Heart left ventricle (tissue), 16 donors: Measurements from ENCODE around the gene NRDC. TPM values are rescaled to one million over a fixed set of nuclear protein-coding genes. Genes with fewer than 3 reads are reported as not detected.

Source experiments
- ATAC-seq, 4 donors: fragments of 200-7000 bp; cut with Tn5 transposase; one replicate each; pipeline ENCODE4 v1.9.1; 2020 to 2022; ENCODE audit warnings: moderate library complexity in 4 of 4, mild to moderate bottlenecking in 3 of 4, moderate number of reproducible peaks in 1 of 4
- DNase-seq, 5 donors: peaks; one replicate each; pipeline ENCODE4 v3.0.0-alpha.2; 2020
- H3K27ac ChIP-seq, 12 donors: fragments of 200-600 bp; sonication (generic) in 4 of 12; one replicate each; pipeline versions ENCODE4 v1.5.0 to v1.8.0; 2016 to 2022; ENCODE audit warnings: mild to moderate bottlenecking in 2 of 12
- H3K27me3 ChIP-seq, 9 donors: fragments of 200-600 bp; sonication (generic) in 2 of 9; one replicate each; pipeline versions ENCODE4 v1.5.1 to v1.8.0; 2016 to 2022; ENCODE audit warnings: mild to moderate bottlenecking in 3 of 9
- H3K36me3 ChIP-seq, 9 donors: fragments of 200-600 bp; sonication (generic) in 2 of 9; one replicate each; pipeline versions ENCODE4 v1.5.0 to v1.8.0; 2018 to 2022; ENCODE audit warnings: mild to moderate bottlenecking in 2 of 9
- H3K4me1 ChIP-seq, 12 donors: fragments of 200-600 bp; sonication (generic) in 4 of 12; one replicate each; pipeline versions ENCODE4 v1.5.0 to v1.8.0; 2016 to 2022; ENCODE audit warnings: mild to moderate bottlenecking in 3 of 12
- H3K4me3 ChIP-seq, 12 donors: fragments of 200-600 bp; sonication (generic) in 4 of 12; one replicate each; pipeline versions ENCODE4 v1.5.0 to v1.8.0; 2017 to 2022; ENCODE audit warnings: mild to moderate bottlenecking in 9 of 12, moderate library complexity in 4 of 12
- H3K9me3 ChIP-seq, 12 donors: fragments of 200-600 bp; sonication (generic) in 4 of 12; one replicate each; pipeline versions ENCODE4 v1.5.0 to v1.8.0; 2016 to 2022; ENCODE audit warnings: mild to moderate bottlenecking in 1 of 12
- CTCF ChIP-seq, 12 donors: fragments of 200-600 bp; sonication (generic) in 4 of 12; IDR thresholded peaks; one replicate each; pipeline versions ENCODE4 v1.5.0 to v1.8.0; 2018 to 2022; ENCODE audit warnings: antibody characterized with exemption in 12 of 12, mild to moderate bottlenecking in 5 of 12
- POLR2A ChIP-seq, 2 donors: fragments of 450-650 bp; IDR thresholded peaks; one replicate each; pipeline ENCODE4 v1.6.1; 2017; ENCODE audit warnings: antibody characterized with exemption in 2 of 2, mild to moderate bottlenecking in 2 of 2, moderate library complexity in 2 of 2
- WGBS, 4 donors: extraction: QIAGEN DNeasy Blood & Tissue Kit in 2 of 4; methylation state at CpG; one replicate each; pipeline versions ENCODE4 v1.1.5 to v1.1.7; 2013 to 2018; 5-methylcytosine and 5-hydroxymethylcytosine counted together
- intact Hi-C, 10 donors: fragments of 100-400 bp; cut with DNase I; formaldehyde crosslinking; loops; one replicate each; pipeline versions ENCODE4 v1.11.1 to v1.14.2; 2022
- polyA plus RNA-seq, 2 donors: library from polyadenylated mRNA; stranded (reverse); fragments of 200-250 nt; gene quantifications; one replicate each; pipeline ENCODE4 v1.2.3, GENCODE V29; 2013
- total RNA-seq, 9 donors: library from RNA; depleted of rRNA in 2 of 9; stranded (reverse); fragments of >200 nt in 2 of 9; fragmentation: NEBNext Ultra II Directional in 3 of 9; extraction: Animal tissue kit (Norgen Biotek cat#: 25700) in 3 of 9; gene quantifications; one replicate each; pipeline versions ENCODE4 v1.1.0 to v1.2.4, GENCODE V29; 2016 to 2023
- donor health status: ischemic (EF 13 %, LVEDD 7.1; RV severe dilation, severe dysfunction).
- donor health status: healthy with polysubstance abuse.
- donor health status: DM: no; HTN: yes; CAD: no.
- donor health status: DM: no; HTN: no; CAD: no.
- donor health status: ischemic (EF 25% LVEDD 6.9; RV normal size, moderate dysfunction).
- donor health status: ischemic (EF 25% LVEDD 5.7; RV mildly dilated, moderate dysfunction).
- donor health status: healthy.
- donor health status: DM: yes; HTN: yes; CAD: no.
- donor health status: ischemic (EF 35%, LVEDD 5.7; RV mildly dilated, moderate dysfunction).
- donor health status: nonischemic (EF 11% LVEDD 7.7; RV severe dilation, severe dysfunction).
- donor health status: DM: yes; HTN: yes; CAD: no.
- donor health status: PGD.
- donor health status: ischemic (EF 29% LVEDD 5.4; RV normal size, mild dysfunction).
- donor health status: nonischemic (EF 23%, LVEDD 6.1; RV moderate dilation, normal function).

NRDC gene
- total and polyA plus RNA-seq, 11 donors, result 89.4 to 152 (median 124) TPM

- no peak for DNase-seq
- peaks cover 0 to 34% (median 7%) of the 10 kb centered on the region in 9 donors for H3K27me3 ChIP-seq
Measured at GRCh38 chr1:51910221-51911000, 31.9 kb upstream of the NRDC start.

GRCh38 chr1:51908499-51908898, 30.0 kb upstream of the NRDC start:
- Histone ChIP-seq H3K4me1 (no peaks in the 10 kb centered on the region), H3K27ac (no peak overlapping the region), H3K27me3 (peaks cover 0 to 35% (median 7%) of the 10 kb centered on the region in 9 donors), H3K9me3 (no peaks in the 10 kb centered on the region), H3K36me3 (no peaks in the 10 kb centered on the region), H3K4me3 (no peak overlapping the region)
- TF ChIP-seq POLR2A (IDR thresholded peaks at IDR 0.05) (no peak), CTCF (IDR thresholded peaks at IDR 0.05) (no peak)
- intact Hi-C loops, result no loop called here
- DNase-seq (no peak), ATAC-seq (no peak)
- WGBS, 4 donors, result 53 to 62% (median 56%) methylated on average over 2 of the region's 2 CpGs

More at GRCh38 chr1:51910221-51911000, 31.9 kb upstream of the NRDC start:
- H3K4me1 ChIP-seq, result no peaks in the 10 kb centered on the region
- no peak overlapping the region for H3K4me3 ChIP-seq
- no peaks in the 10 kb centered on the region for H3K9me3 ChIP-seq
- whole genome bisulfite sequencing, 4 donors, result 64 to 73% (median 70%) methylated on average over 4 of the region's 4 CpGs
- no peaks in the 10 kb centered on the region for H3K36me3 ChIP-seq
- no peak overlapping the region for H3K27ac ChIP-seq
- ATAC-seq, result no peak
- intact Hi-C loops, result loop anchor here in 1 of 10 donors (5.0 kb wide), 1 partner anchor 82 kb away; the partner anchor contains the start of gene RAB3B
- no peak for TF ChIP-seq CTCF (IDR thresholded peaks at IDR 0.05)
- no peak for TF ChIP-seq POLR2A (IDR thresholded peaks at IDR 0.05)

- Histone ChIP-seq H3K36me3 (no peaks in the 10 kb centered on the region), H3K9me3 (no peaks in the 10 kb centered on the region), H3K27me3 (peaks cover 0 to 41% (median 7%) of the 10 kb centered on the region in 9 donors), H3K27ac (no peak overlapping the region), H3K4me1 (no peaks in the 10 kb centered on the region), H3K4me3 (no peak overlapping the region)
- intact Hi-C loops, result no loop called here
- no peak for ATAC-seq
- no peak for DNase-seq
- WGBS, 4 donors, result 67 to 80% (median 77%) methylated on average over 3 to 4 of the region's 4 CpGs
- TF ChIP-seq CTCF (IDR thresholded peaks at IDR 0.05) (no peak), POLR2A (IDR thresholded peaks at IDR 0.05) (no peak)
Measured at GRCh38 chr1:51907079-51907702, 28.7 kb upstream of the NRDC start.

- intact Hi-C loops, result no loop called here
- Histone ChIP-seq H3K36me3 (no peaks in the 10 kb centered on the region), H3K27me3 (peaks cover 0 to 35% (median 7%) of the 10 kb centered on the region in 9 donors)
Measured at GRCh38 chr1:51906306-51907078, 28.0 kb upstream of the NRDC start.

More at GRCh38 chr1:51906306-51907078, 28.0 kb upstream of the NRDC start:
- Histone ChIP-seq H3K27ac (no peak overlapping the region), H3K4me1 (no peaks in the 10 kb centered on the region), H3K9me3 (no peaks in the 10 kb centered on the region), H3K4me3 (no peak overlapping the region)
- DNase-seq (no peak), ATAC-seq (no peak)
- WGBS, 4 donors, result 63 to 75% (median 71%) methylated on average over 4 of the region's 4 CpGs
- TF ChIP-seq CTCF (IDR thresholded peaks at IDR 0.05) (no peak), POLR2A (IDR thresholded peaks at IDR 0.05) (no peak)
